GM12878 (cell line): ENCODE data around the gene CAPS. TPM values are rescaled to one million over a fixed set of nuclear protein-coding genes. Genes with fewer than 3 reads are reported as not detected.

Experiments
- ATF7 ChIP-seq: fragments of 450-650 bp; IDR thresholded peaks from 2 replicates; pipeline ENCODE4 v1.6.1; 2016; ENCODE audit warnings: low read depth, mild to moderate bottlenecking
- KAT2A ChIP-seq: conservative IDR thresholded peaks from 2 replicates; pipeline ENCODE4 v1.6.1; 2011; ENCODE audit warnings: low read depth, low read length; ENCODE audit not compliant: control insufficient read depth
- RCOR1 ChIP-seq: conservative IDR thresholded peaks from 2 replicates; pipeline ENCODE4 v1.6.1; 2012; ENCODE audit warnings: low read depth, low read length, improper control_type of control experiment
- ZBTB4 ChIP-seq: fragments of 450-650 bp; formaldehyde crosslinking; IDR thresholded peaks from 2 replicates; pipeline ENCODE4 v1.4.0; 2022; ENCODE audit warnings: mild to moderate bottlenecking, moderate library complexity
- ZNF274 ChIP-seq: IDR thresholded peaks from one replicate; pipeline ENCODE4 v1.8.0; 2011; ENCODE audit not compliant: insufficient read length, insufficient read depth
- ZNF687 ChIP-seq: fragments of 450-650 bp; IDR thresholded peaks from 2 replicates; pipeline ENCODE4 v1.6.1; 2017; ENCODE audit warnings: mild to moderate bottlenecking, moderate library complexity
- polyA plus RNA-seq, 11 experiments: library from polyadenylated mRNA; depleted of rRNA in 4 of 11; unstranded in 6 of 11; stranded (reverse) in 5 of 11; fragments of >200 nt; fragmentation: Nextera tagmentation in 4 of 11; fragmentation: Illumina TruSeq in 1 of 11; extraction: Ambion mirVana in 4 of 11; extraction: Trizol in 1 of 11; gene quantifications; 1 replicate in 1 of 11; 2 replicates in 10 of 11; pipeline versions ENCODE4 v1.2.1 to v1.2.3, GENCODE V29; 2011 to 2016; ENCODE audit warnings: inconsistent platforms in 2 of 11, missing spikeins in 2 of 11, low read depth in 1 of 11
- total RNA-seq, 4 experiments: library from RNA; depleted of rRNA in 3 of 4; stranded (reverse); fragments of >200 nt in 3 of 4; fragmentation: Illumina TruSeq in 1 of 4; extraction: Trizol in 1 of 4; gene quantifications; 2 replicates each; pipeline versions ENCODE4 v1.2.1 to v1.2.3, GENCODE V29; 2013 to 2021

The CAPS gene
- total and polyA plus RNA-seq, 10 of the 15 experiments (the other 5 are each of a cell fraction or from before 2014, with no cell fraction given): 0.09 to 6.9 (median 2.9) TPM

- TF ChIP-seq ZBTB4 (CRISPR knock-in tag): no peak
- no peak for TF ChIP-seq ZNF687
- no peak for TF ChIP-seq RCOR1
- TF ChIP-seq KAT2A: no peak
- TF ChIP-seq ATF7: no peak
- TF ChIP-seq ZNF274: no peak
Observed at GRCh38 chr19:5908773-5909442, 5.1 kb upstream of the CAPS start (continued).
